ENCODE data around the gene IL19. TPM values are rescaled to one million over a fixed set of nuclear protein-coding genes. Genes with fewer than 3 reads are reported as not detected.

IL19 gene
- total RNA-seq, 6 donors from 2014 or later, result not detected

- Histone ChIP-seq H3K27me3 (no peaks in the 10 kb centered on the region), H3K9me3 (no peaks in the 10 kb centered on the region), H3K27ac (no peak overlapping the region), H3K36me3 (no peaks in the 10 kb centered on the region), H3K4me1 (peaks cover 0 to 3% (median 0%) of the 10 kb centered on the region in 4 donors), H3K4me3 (no peak overlapping the region)
- TF ChIP-seq CTCF (IDR thresholded peaks at IDR 0.05) (no peak), POLR2A (IDR thresholded peaks at IDR 0.05) (no peak), POLR2AphosphoS5 (IDR thresholded peaks at IDR 0.05) (no peak), EP300 (IDR thresholded peaks at IDR 0.05) (no peak)
- WGBS, 2 donors, result 66 to 76% methylated on average over 5 of the region's 5 CpGs
- no peak for DNase-seq
- no peak for ATAC-seq (ENCODE audit: low FRiP score in 2 of 2)
Observed at GRCh38 chr1:206787891-206788290, 17.3 kb downstream of the IL19 start.

DNA sequence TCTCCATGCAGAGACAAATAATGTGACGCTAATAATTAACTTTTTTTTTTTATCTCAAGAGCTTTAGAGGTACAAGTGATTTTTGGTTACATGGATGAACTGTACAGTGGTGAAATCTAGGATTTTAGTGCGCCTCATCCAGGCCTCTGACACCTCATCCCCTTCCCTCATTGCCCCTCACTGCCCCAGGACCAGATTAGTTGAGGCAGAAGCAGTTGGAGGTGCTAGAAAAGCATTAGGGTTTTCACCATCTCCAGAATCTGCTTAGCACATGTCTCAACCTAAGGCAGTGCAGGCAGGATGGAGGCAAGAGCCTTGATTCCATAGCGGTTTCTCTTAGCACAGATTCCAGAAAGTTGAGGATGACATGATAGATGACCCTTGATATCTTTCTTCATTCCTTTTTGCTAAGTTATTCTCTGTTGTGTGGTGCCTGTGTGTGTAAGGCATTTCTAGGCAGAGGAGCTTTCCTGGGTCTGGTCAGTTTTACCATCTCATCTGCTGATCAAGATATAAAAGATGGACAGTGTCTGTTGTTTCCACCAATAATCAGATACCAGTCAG is 18.0 kb downstream of the IL19 start:
- Histone ChIP-seq H3K27me3 (no peaks in the 10 kb centered on the region), H3K4me1 (peaks cover 0 to 3% (median 0%) of the 10 kb centered on the region in 4 donors), H3K9me3 (no peaks in the 10 kb centered on the region), H3K4me3 (no peak overlapping the region), H3K27ac (no peak overlapping the region), H3K36me3 (no peaks in the 10 kb centered on the region)
- no peak for ATAC-seq (ENCODE audit: low FRiP score in 2 of 2)
- no peak for DNase-seq
- WGBS, 2 donors, result 89 to 90% methylated on average over 3 of the region's 3 CpGs
- TF ChIP-seq EP300 (IDR thresholded peaks at IDR 0.05) (no peak), CTCF (IDR thresholded peaks at IDR 0.05) (no peak), POLR2AphosphoS5 (IDR thresholded peaks at IDR 0.05) (no peak), POLR2A (IDR thresholded peaks at IDR 0.05) (no peak)

GRCh38 chr1:206790502-206791250 is 20.1 kb downstream of the IL19 start:
- Histone ChIP-seq H3K4me1 (no peaks in the 10 kb centered on the region), H3K27ac (no peak overlapping the region), H3K27me3 (no peaks in the 10 kb centered on the region), H3K4me3 (no peak overlapping the region), H3K36me3 (no peaks in the 10 kb centered on the region), H3K9me3 (no peaks in the 10 kb centered on the region)
- WGBS, 2 donors, result 87 to 88% methylated on average over 11 of the region's 11 CpGs
- no peak for ATAC-seq (ENCODE audit: low FRiP score in 2 of 2)
- no peak for TF ChIP-seq POLR2AphosphoS5 (IDR thresholded peaks at IDR 0.05)
- no peak for TF ChIP-seq EP300 (IDR thresholded peaks at IDR 0.05)
- TF ChIP-seq POLR2A (IDR thresholded peaks at IDR 0.05), result no peak
- no peak for TF ChIP-seq CTCF (IDR thresholded peaks at IDR 0.05)
- no peak for DNase-seq

GRCh38 chr1:206792939-206793607 is 22.5 kb downstream of the IL19 start:
- peak in 1 of 2 donors; percentile 39 for DNase-seq
- H3K4me1 ChIP-seq, result no peaks in the 10 kb centered on the region
- ATAC-seq (ENCODE audit: low FRiP score in 2 of 2), result no peak
- no peaks in the 10 kb centered on the region for H3K9me3 ChIP-seq
- no peak overlapping the region for H3K4me3 ChIP-seq
- H3K27me3 ChIP-seq, result no peaks in the 10 kb centered on the region
- H3K36me3 ChIP-seq, result no peaks in the 10 kb centered on the region
- TF ChIP-seq POLR2A (IDR thresholded peaks at IDR 0.05) (no peak), POLR2AphosphoS5 (IDR thresholded peaks at IDR 0.05) (no peak), EP300 (IDR thresholded peaks at IDR 0.05) (no peak), CTCF (IDR thresholded peaks at IDR 0.05) (no peak)
- WGBS, 2 donors, result 82 to 84% methylated on average over 16 of the region's 16 CpGs
- no peak overlapping the region for H3K27ac ChIP-seq

All from upper lobe of left lung (tissue), 6 donors.